MCF 10A (cell line): ENCODE data around the gene TAF10. TPM values are rescaled to one million over a fixed set of nuclear protein-coding genes. Genes with fewer than 3 reads are reported as not detected.

Experiments
- BruUV-seq: library from RNA; stranded (reverse); fragments of 400-500 nt; replicated peaks from 2 replicates; lab custom pipeline; 2021; lab: Mats Ljungman, UMichigan
- CTCF ChIA-PET: fragments of 300-600 bp; sonication (Branson Sonifier 250); formaldehyde crosslinking; extraction: SDS; loops from one replicate; lab custom pipeline; 2021; ENCODE audit warnings: antibody characterized with exemption, inconsistent platforms; lab: Yijun Ruan, JAX
- POLR2A ChIA-PET: fragments of 300-600, 350-650 bp; sonication (Branson Sonifier 250); formaldehyde crosslinking; extraction: SDS; loops from one replicate; lab custom pipeline; 2020; ENCODE audit warnings: antibody characterized with exemption, inconsistent platforms; lab: Yijun Ruan, JAX
- DNase-seq: peaks from one replicate; pipeline ENCODE4 v3.0.0-alpha.2; 2018; ENCODE audit not compliant: unreplicated experiment
- H3K27ac Mint-ChIP-seq: one replicate; pipeline ENCODE4 v1.8.0; 2022; ENCODE audit warnings: mild to moderate bottlenecking, low read depth, mixed read lengths; ENCODE audit not compliant: unreplicated experiment
- H3K27me3 Mint-ChIP-seq: one replicate; pipeline ENCODE4 v1.8.0; 2022; ENCODE audit warnings: mixed read lengths; ENCODE audit not compliant: insufficient read depth, unreplicated experiment
- H3K36me3 Mint-ChIP-seq: one replicate; pipeline ENCODE4 v1.8.0; 2022; ENCODE audit warnings: mild to moderate bottlenecking, moderate library complexity, mixed read lengths; ENCODE audit not compliant: insufficient read depth, unreplicated experiment
- H3K4me1 Mint-ChIP-seq: one replicate; pipeline ENCODE4 v1.8.0; 2022; ENCODE audit warnings: mixed read lengths; ENCODE audit not compliant: insufficient read depth, unreplicated experiment
- H3K4me3 Mint-ChIP-seq: one replicate; pipeline ENCODE4 v1.8.0; 2022; ENCODE audit warnings: mild to moderate bottlenecking, moderate library complexity, mixed read lengths; ENCODE audit not compliant: unreplicated experiment
- H3K9me3 Mint-ChIP-seq: one replicate; pipeline ENCODE4 v1.8.0; 2022; ENCODE audit warnings: mixed read lengths; ENCODE audit not compliant: unreplicated experiment
- CTCF ChIP-seq: fragments of 200-600 bp; IDR thresholded peaks from one replicate; pipeline ENCODE4 v1.8.0; 2022; ENCODE audit warnings: antibody characterized with exemption, mild to moderate bottlenecking; ENCODE audit not compliant: unreplicated experiment
- intact Hi-C: fragments of 100-400 bp; cut with micrococcal nuclease; formaldehyde crosslinking; loops from 2 replicates; pipeline ENCODE4 v1.14.1; 2022
- total RNA-seq: library from RNA; stranded (reverse); gene quantifications from 2 replicates; pipeline ENCODE4 v1.2.3, GENCODE V29; 2022

Gene TAF10
- total RNA-seq, 1 experiment from 2014 or later, result 157 TPM

- Mint-ChIP-seq H3K27ac (no peak overlapping the region), H3K4me1 (no peaks in the 10 kb centered on the region), H3K4me3 (no peak overlapping the region), H3K36me3 (no peaks in the 10 kb centered on the region), H3K27me3 (no peaks in the 10 kb centered on the region), H3K9me3 (no peaks in the 10 kb centered on the region)
- CTCF ChIA-PET, result interaction anchor here (0.6 to 1.7 kb wide), 5 partner anchors 9 to 511 kb away, joined by 3 to 15 read pairs (median 3); partner anchors contain the start of gene MRPL17
- POLR2A ChIA-PET, result interaction anchor here (1.0 to 4.6 kb wide), 5 partner anchors 9 to 140 kb away, joined by 3 to 56 read pairs (median 8); partner anchors contain the start of genes ARFIP2, ILK, MRPL17 and RRP8
- no TSS peak for BruUV-seq
- DNase-seq, result no peak
- TF ChIP-seq CTCF, result no peak
- intact Hi-C loops, result no loop called here
Measured at GRCh38 chr11:6621711-6622211, 9.7 kb upstream of the TAF10 start.

- BruUV-seq, result no TSS peak
- Mint-ChIP-seq H3K9me3 (no peaks in the 10 kb centered on the region), H3K27me3 (no peaks in the 10 kb centered on the region), H3K36me3 (peaks cover 7% of the 10 kb centered on the region), H3K27ac (no peak overlapping the region), H3K4me3 (no peak overlapping the region), H3K4me1 (no peaks in the 10 kb centered on the region)
- ChIA-PET POLR2A (interaction anchor here (0.7 to 4.6 kb wide), 5 partner anchors 8 to 1033 kb away, joined by 3 to 56 read pairs (median 8); partner anchors contain the start of genes ARFIP2, ILK, RRP8 and TAF10), CTCF (interaction anchor here (0.6 to 1.7 kb wide), 8 partner anchors 8 to 146 kb away, joined by 3 to 15 read pairs (median 4); partner anchors contain the start of gene MRPL17)
- intact Hi-C loops, result no loop called here
- DNase-seq, result no peak
- TF ChIP-seq CTCF, result no peak
Measured at GRCh38 chr11:6620636-6621035, 8.6 kb upstream of the TAF10 start.

- CTCF ChIA-PET, result interaction anchor here (0.6 to 3.0 kb wide), 16 partner anchors 9 to 240 kb away, joined by 3 to 34 read pairs (median 4); partner anchors contain the start of genes ILK and MRPL17
- intact Hi-C loops, result loop anchor here (2.0 kb wide), 1 partner anchor 84 kb away; no protein-coding TSS in a partner anchor
Measured at GRCh38 chr11:6619004-6619745, 7.2 kb upstream of the TAF10 start, which contains the start of gene TPP1. TPP1 (minus strand) TSS chr11:6619422; CDS start chr11:6619400, 22 bp downstream.

More at GRCh38 chr11:6619004-6619745, 7.2 kb upstream of the TAF10 start, which contains the start of gene TPP1:
- no peak within 1 kb of the TSS for H3K4me3 Mint-ChIP-seq
- peaks cover 11% of the 10 kb centered on the region for H3K36me3 Mint-ChIP-seq
- TF ChIP-seq CTCF, result no peak
- no peaks in the 10 kb centered on the region for H3K4me1 Mint-ChIP-seq
- H3K9me3 Mint-ChIP-seq, result no peaks in the 10 kb centered on the region
- BruUV-seq, result no TSS peak
- peak; percentile 96 for DNase-seq
- H3K27me3 Mint-ChIP-seq, result no peaks in the 10 kb centered on the region
- POLR2A ChIA-PET, result interaction anchor here (0.6 to 4.6 kb wide), 17 partner anchors 10 to 624 kb away, joined by 3 to 56 read pairs (median 4); partner anchors contain the start of genes ARFIP2, CAVIN3, ILK and MRPL17
- H3K27ac Mint-ChIP-seq, result no peak within 1 kb of the TSS
